Activated naive CD4-positive, alpha-beta T cell treated with Interleukin-2 at 50 U/mL for 16 hours (primary cell): ENCODE measurements around the gene FAM234B.
"Not testable (repeated sequence)": the region's sequence is repeated elsewhere in the genome, so short reads cannot be mapped to it uniquely, and the experiment has no call there.

Experiments
- DNase-seq: peaks from one replicate; pipeline ENCODE4 v3.0.0-alpha.2; 2020

FAM234B gene

GRCh38 chr12:13023811-13024530, 20.2 kb upstream of the FAM234B start:
- DNase-seq = no peak

- DNase-seq = no peak
Measured at GRCh38 chr12:13024531-13024916, 19.7 kb upstream of the FAM234B start.

- no peak for DNase-seq
Measured at GRCh38 chr12:13026286-13026685, 17.9 kb upstream of the FAM234B start.

GRCh38 chr12:13027032-13027431, 17.1 kb upstream of the FAM234B start:
- no peak for DNase-seq

GRCh38 chr12:13027508-13027907, 16.7 kb upstream of the FAM234B start:
- no peak for DNase-seq

GRCh38 chr12:13028825-13029570, 15.2 kb upstream of the FAM234B start:
- DNase-seq = no peak

- no peak for DNase-seq
Measured at GRCh38 chr12:13030541-13031291, 13.5 kb upstream of the FAM234B start.

- DNase-seq = no peak
Measured at GRCh38 chr12:13032164-13032563, 12.0 kb upstream of the FAM234B start.

- no peak for DNase-seq
Measured at GRCh38 chr12:13033476-13033875, 10.7 kb upstream of the FAM234B start.

- DNase-seq = not testable (repeated sequence)
Measured at GRCh38 chr12:13035335-13035734, 8.8 kb upstream of the FAM234B start.

GRCh38 chr12:13036881-13037280, 7.3 kb upstream of the FAM234B start:
- DNase-seq = no peak

- DNase-seq = no peak
Measured at GRCh38 chr12:13038491-13039161, 5.6 kb upstream of the FAM234B start.

GRCh38 chr12:13039328-13039956, 4.7 kb upstream of the FAM234B start:
- DNase-seq = no peak

- DNase-seq = no peak
Measured at GRCh38 chr12:13041224-13041623, 3.0 kb upstream of the FAM234B start.

GRCh38 chr12:13042666-13043230, 1.4 kb upstream of the FAM234B start:
- no peak for DNase-seq

- DNase-seq = no peak
Measured at GRCh38 chr12:13044906-13045299, 722 bp downstream of the FAM234B start.

GRCh38 chr12:13045816-13046215, 1.6 kb downstream of the FAM234B start:
- DNase-seq = no peak

- no peak for DNase-seq
Measured at GRCh38 chr12:13046964-13047363, 2.8 kb downstream of the FAM234B start.

GRCh38 chr12:13049816-13050215, 5.6 kb downstream of the FAM234B start:
- no peak for DNase-seq

GRCh38 chr12:13052421-13052820, 8.2 kb downstream of the FAM234B start:
- no peak for DNase-seq

GRCh38 chr12:13053617-13054016, 9.4 kb downstream of the FAM234B start:
- not testable (repeated sequence) for DNase-seq

GRCh38 chr12:13060581-13060980, 16.4 kb downstream of the FAM234B start:
- no peak for DNase-seq
